HepG2 (cell line): Measurements from ENCODE around the gene TBC1D22A. TPM values are rescaled to one million over a fixed set of nuclear protein-coding genes. Genes with fewer than 3 reads are reported as not detected.

ENCODE experiments used
- ATAC-seq: fragments of 200-7000 bp; cut with Tn5 transposase; 3 replicates; pipeline ENCODE4 v1.9.1; 2020; ENCODE audit warnings: mild to moderate bottlenecking, moderate library complexity
- BruUV-seq: library from RNA; stranded (reverse); fragments of 400-500 nt; replicated peaks from 2 replicates; lab custom pipeline; 2021; lab: Mats Ljungman, UMichigan
- CTCF ChIA-PET: fragments of 300-600 bp; formaldehyde crosslinking; extraction: SDS; loops from one replicate; lab custom pipeline; 2021; ENCODE audit warnings: low total read pairs, inconsistent platforms, low intra/inter-chr PET ratio; lab: Yijun Ruan, JAX
- POLR2A ChIA-PET: fragments of 350-600 bp; sonication (Branson Sonifier 250); formaldehyde crosslinking; loops from one replicate; lab custom pipeline; 2020; ENCODE audit warnings: antibody characterized with exemption, inconsistent platforms; lab: Yijun Ruan, JAX
- DNase-seq: peaks from one replicate; pipeline ENCODE4 v3.0.0-alpha.2; 2015; ENCODE audit warnings: low spot score
- FAIRE-seq: peaks from 3 replicates; lab custom pipeline; 2011; peaks lifted over from hg19 to GRCh38; lab: Jason Lieb, UNC
- H2AFZ ChIP-seq: one replicate; pipeline ENCODE4 v1.6.1; 2011; ENCODE audit warnings: low read length, inconsistent platforms
- H3K27ac ChIP-seq: fragments of 300-600 bp; 3 replicates; pipeline ENCODE4 v1.8.0; 2011; ENCODE audit warnings: mixed run types, mild to moderate bottlenecking, mixed read lengths, low read length, inconsistent platforms; ENCODE audit not compliant: insufficient read depth; ENCODE audit errors: extremely low read length
- H3K27me3 ChIP-seq, 2 experiments: fragments of 200-600 bp in 1 of 2; 2 replicates in 1 of 2; 3 replicates in 1 of 2; pipeline versions ENCODE4 v1.6.0 to v1.8.0; 2011; ENCODE audit warnings: low read length in 2 of 2, mild to moderate bottlenecking in 2 of 2, moderate library complexity in 2 of 2, inconsistent platforms in 1 of 2; ENCODE audit not compliant: insufficient read depth in 2 of 2, control insufficient read depth in 1 of 2
- H3K36me3 ChIP-seq, 2 experiments: fragments of 200-600 bp in 1 of 2; replicated peaks in 1 of 2; 2 replicates in 1 of 2; 3 replicates in 1 of 2; pipeline versions ENCODE4 v1.5.1 to v1.8.0; 2011; ENCODE audit warnings: low read length in 2 of 2, inconsistent platforms in 1 of 2; ENCODE audit not compliant: insufficient read depth in 2 of 2, control insufficient read depth in 1 of 2
- H3K4me1 ChIP-seq: 2 replicates; pipeline ENCODE4 v1.5.1; 2012; ENCODE audit warnings: low read length, inconsistent platforms; ENCODE audit not compliant: insufficient read depth
- H3K4me2 ChIP-seq: 2 replicates; pipeline ENCODE4 v1.6.0; 2011; ENCODE audit warnings: low read depth, low read length, inconsistent platforms
- H3K4me3 ChIP-seq, 3 experiments: fragments of 200-600 bp in 1 of 3; sonication (generic), shearing (Covaris generic) in 1 of 3; replicated peaks in 1 of 3; 2 replicates each; pipeline ENCODE4 v1.5.1; 2011 to 2016; ENCODE audit warnings: low read length in 3 of 3, inconsistent platforms in 2 of 3, low read depth in 2 of 3, mild to moderate bottlenecking in 2 of 3, control low read depth in 1 of 3, mixed read lengths in 1 of 3; ENCODE audit not compliant: insufficient read depth in 1 of 3
- H3K79me2 ChIP-seq: one replicate; pipeline ENCODE4 v1.6.1; 2011; ENCODE audit warnings: low read length, inconsistent platforms; ENCODE audit not compliant: insufficient read depth
- H3K9ac ChIP-seq: 2 replicates; pipeline ENCODE4 v1.6.0; 2011; ENCODE audit warnings: mild to moderate bottlenecking, low read depth, low read length, inconsistent platforms; ENCODE audit not compliant: insufficient read depth
- H3K9me3 ChIP-seq: 2 replicates; pipeline ENCODE4 v1.5.1; 2012; ENCODE audit warnings: mild to moderate bottlenecking, low read length
- H4K20me1 ChIP-seq: 2 replicates; pipeline ENCODE4 v1.6.0; 2011; ENCODE audit warnings: inconsistent platforms, mild to moderate bottlenecking, low read length, moderate library complexity; ENCODE audit not compliant: insufficient read depth
- DPF2 ChIP-seq: sonication (generic); formaldehyde crosslinking; IDR thresholded peaks from 2 replicates; pipeline ENCODE4 v1.4.0; 2020; ENCODE audit warnings: mild to moderate bottlenecking, low read depth, missing genetic modification reagents, borderline replicate concordance
- EED ChIP-seq: sonication (generic); formaldehyde crosslinking; IDR thresholded peaks from 2 replicates; pipeline ENCODE4 v1.5.0; 2020; ENCODE audit warnings: mild to moderate bottlenecking, missing genetic modification reagents
- ELF3 ChIP-seq: IDR thresholded peaks from 2 replicates; pipeline ENCODE4 v1.6.1; 2016; ENCODE audit warnings: missing genetic modification reagents, missing compliant biosample characterization
- FOXK2 ChIP-seq: fragments of 450-650 bp; IDR thresholded peaks from 2 replicates; pipeline ENCODE4 v1.6.1; 2016
- HNF4A ChIP-seq: sonication (generic); formaldehyde crosslinking; IDR thresholded peaks from 2 replicates; pipeline ENCODE4 v1.4.0; 2020; ENCODE audit warnings: missing genetic modification reagents
- HOXA3 ChIP-seq: sonication (generic); formaldehyde crosslinking; IDR thresholded peaks from 2 replicates; pipeline ENCODE4 v1.5.0; 2020; ENCODE audit warnings: missing genetic modification reagents
- KAT8 ChIP-seq: IDR thresholded peaks from 2 replicates; pipeline ENCODE4 v1.6.1; 2016; ENCODE audit warnings: missing genetic modification reagents, missing compliant biosample characterization
- KLF15 ChIP-seq: sonication (generic); formaldehyde crosslinking; IDR thresholded peaks from 2 replicates; pipeline ENCODE4 v1.8.1; 2023; ENCODE audit warnings: borderline replicate concordance, mild to moderate bottlenecking, inconsistent platforms, missing genetic modification reagents, mixed read lengths
- MBNL3 ChIP-seq: fragments of 250-450 bp; sonication (Bioruptor Pico); conservative IDR thresholded peaks from 2 replicates; pipeline ENCODE4 v1.8.0; 2022; ENCODE audit warnings: mild to moderate bottlenecking, inconsistent platforms
- MTA3 ChIP-seq: sonication (generic); formaldehyde crosslinking; IDR thresholded peaks from 2 replicates; pipeline ENCODE4 v1.4.0; 2020; ENCODE audit warnings: missing genetic modification reagents
- ZNF281 ChIP-seq: sonication (generic); formaldehyde crosslinking; IDR thresholded peaks from 2 replicates; pipeline ENCODE4 v1.4.0; 2020; ENCODE audit warnings: missing genetic modification reagents, borderline replicate concordance
- ZNF883 ChIP-seq: sonication (generic); formaldehyde crosslinking; IDR thresholded peaks from 2 replicates; pipeline ENCODE4 v1.5.1; 2020; ENCODE audit warnings: mild to moderate bottlenecking, missing genetic modification reagents; ENCODE audit errors: not compliant biosample characterization
- ZSCAN25 ChIP-seq: sonication (generic); formaldehyde crosslinking; IDR thresholded peaks from 2 replicates; pipeline ENCODE4 v1.8.0; 2022; ENCODE audit warnings: mild to moderate bottlenecking, missing genetic modification reagents
- WGBS: methylation state at CpG from one replicate; pipeline ENCODE4 v1.1.6; 2017; ENCODE audit warnings: low lambda C conversion rate; 5-methylcytosine and 5-hydroxymethylcytosine counted together
- in situ Hi-C: cut with HindIII; loops from 2 replicates; pipeline ENCODE4 v1.10.0; 2017; ENCODE audit warnings: low pct_unique_long_range_greater_than_20kb; ENCODE audit not compliant: extremely low pct_ligation_motif_present
- intact Hi-C: fragments of 100-400 bp; cut with micrococcal nuclease; formaldehyde crosslinking; loops from one replicate; pipeline ENCODE4 v1.10.0; 2022; ENCODE audit not compliant: unreplicated experiment
- polyA plus RNA-seq, 8 experiments: library from polyadenylated mRNA; depleted of rRNA in 3 of 8; stranded (reverse) in 7 of 8; unstranded in 1 of 8; fragments of >200 nt; fragmentation: Illumina TruSeq in 4 of 8; extraction: Trizol in 4 of 8; gene quantifications; 2 replicates each; pipeline versions ENCODE4 v1.2.1 to v1.2.3, GENCODE V29; 2011 to 2016; ENCODE audit warnings: low read depth in 4 of 8, missing spikeins in 1 of 8, mixed read lengths in 1 of 8; ENCODE audit not compliant: insufficient read depth in 1 of 8
- total RNA-seq, 5 experiments: library from RNA; depleted of rRNA; stranded (reverse); fragments of >200 nt; fragmentation: Illumina TruSeq; extraction: Trizol; gene quantifications; 2 replicates each; pipeline ENCODE4 v1.2.3, GENCODE V29; 2016; ENCODE audit warnings: low read depth in 1 of 5
- TF ChIP-seq, protein P1 (sequence below): sonication (generic); formaldehyde crosslinking; IDR thresholded peaks from 2 replicates; pipeline ENCODE4 v1.4.0; 2020; ENCODE audit warnings: missing genetic modification reagents, mild to moderate bottlenecking, borderline replicate concordance
- TF ChIP-seq, protein P2 (sequence below): sonication (generic); formaldehyde crosslinking; IDR thresholded peaks from 2 replicates; pipeline ENCODE4 v1.8.0; 2022; ENCODE audit warnings: mild to moderate bottlenecking, missing genetic modification reagents

The TBC1D22A gene
- total and polyA plus RNA-seq, 2 of the 13 experiments (the other 11 are each of a cell fraction or from before 2014, with no cell fraction given), result 17.3 to 18.0 TPM

GRCh38 chr22:47000888-47001287, 238.4 kb downstream of the TBC1D22A start:
- no peaks in the 10 kb centered on the region for H3K4me1 ChIP-seq
- in situ Hi-C loops, result no loop called here
- DNase-seq (no peak), FAIRE-seq (no peak), ATAC-seq (no peak)
- 95% methylated on average over 4 of the region's 4 CpGs for WGBS
- ChIA-PET CTCF (no interaction called here), POLR2A (no interaction called here)
- TF ChIP-seq ZSCAN25 (CRISPR knock-in tag) (no peak), EED (no peak), ZNF281 (no peak), DPF2 (no peak), ZNF883 (CRISPR knock-in tag) (no peak), MBNL3 (no peak), MTA3 (no peak), KAT8 (CRISPR knock-in tag) (no peak), KLF15 (CRISPR knock-in tag) (no peak), HOXA3 (no peak), FOXK2 (no peak), HNF4A (CRISPR knock-in tag) (no peak), ELF3 (CRISPR knock-in tag) (no peak)
- TF ChIP-seq, protein P1, sequence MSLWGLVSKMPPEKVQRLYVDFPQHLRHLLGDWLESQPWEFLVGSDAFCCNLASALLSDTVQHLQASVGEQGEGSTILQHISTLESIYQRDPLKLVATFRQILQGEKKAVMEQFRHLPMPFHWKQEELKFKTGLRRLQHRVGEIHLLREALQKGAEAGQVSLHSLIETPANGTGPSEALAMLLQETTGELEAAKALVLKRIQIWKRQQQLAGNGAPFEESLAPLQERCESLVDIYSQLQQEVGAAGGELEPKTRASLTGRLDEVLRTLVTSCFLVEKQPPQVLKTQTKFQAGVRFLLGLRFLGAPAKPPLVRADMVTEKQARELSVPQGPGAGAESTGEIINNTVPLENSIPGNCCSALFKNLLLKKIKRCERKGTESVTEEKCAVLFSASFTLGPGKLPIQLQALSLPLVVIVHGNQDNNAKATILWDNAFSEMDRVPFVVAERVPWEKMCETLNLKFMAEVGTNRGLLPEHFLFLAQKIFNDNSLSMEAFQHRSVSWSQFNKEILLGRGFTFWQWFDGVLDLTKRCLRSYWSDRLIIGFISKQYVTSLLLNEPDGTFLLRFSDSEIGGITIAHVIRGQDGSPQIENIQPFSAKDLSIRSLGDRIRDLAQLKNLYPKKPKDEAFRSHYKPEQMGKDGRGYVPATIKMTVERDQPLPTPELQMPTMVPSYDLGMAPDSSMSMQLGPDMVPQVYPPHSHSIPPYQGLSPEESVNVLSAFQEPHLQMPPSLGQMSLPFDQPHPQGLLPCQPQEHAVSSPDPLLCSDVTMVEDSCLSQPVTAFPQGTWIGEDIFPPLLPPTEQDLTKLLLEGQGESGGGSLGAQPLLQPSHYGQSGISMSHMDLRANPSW (CRISPR knock-in tag), result no peak
- TF ChIP-seq, protein P2, sequence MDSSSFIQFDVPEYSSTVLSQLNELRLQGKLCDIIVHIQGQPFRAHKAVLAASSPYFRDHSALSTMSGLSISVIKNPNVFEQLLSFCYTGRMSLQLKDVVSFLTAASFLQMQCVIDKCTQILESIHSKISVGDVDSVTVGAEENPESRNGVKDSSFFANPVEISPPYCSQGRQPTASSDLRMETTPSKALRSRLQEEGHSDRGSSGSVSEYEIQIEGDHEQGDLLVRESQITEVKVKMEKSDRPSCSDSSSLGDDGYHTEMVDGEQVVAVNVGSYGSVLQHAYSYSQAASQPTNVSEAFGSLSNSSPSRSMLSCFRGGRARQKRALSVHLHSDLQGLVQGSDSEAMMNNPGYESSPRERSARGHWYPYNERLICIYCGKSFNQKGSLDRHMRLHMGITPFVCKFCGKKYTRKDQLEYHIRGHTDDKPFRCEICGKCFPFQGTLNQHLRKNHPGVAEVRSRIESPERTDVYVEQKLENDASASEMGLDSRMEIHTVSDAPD (CRISPR knock-in tag), result no peak
- H3K4me3 ChIP-seq, result no peak overlapping the region
- no peaks in the 10 kb centered on the region for H3K79me2 ChIP-seq
- H4K20me1 ChIP-seq, result no peaks in the 10 kb centered on the region; the same call in 1 of the 2 replicates
- BruUV-seq, result no TSS peak
- H3K27me3 ChIP-seq, result no peaks in the 10 kb centered on the region
- no peaks in the 10 kb centered on the region for H3K9me3 ChIP-seq
- H3K36me3 ChIP-seq, result peaks cover 13 to 35% of the 10 kb centered on the region in 2 experiments; a peak in 4 of 5 replicates
- H3K27ac ChIP-seq, result no peak overlapping the region
- intact Hi-C loops, result no loop called here
- no peak overlapping the region for H3K9ac ChIP-seq
- H3K4me2 ChIP-seq, result no peak overlapping the region
- no peak overlapping the region for H2AFZ ChIP-seq
